Measurements from ENCODE around the gene LOXL3.

LOXL3 gene

GRCh38 chr2:74548285-74548899 lies 5.3 kb downstream of the LOXL3 start:
- Mint-ChIP-seq H3K27ac (no peak overlapping the region), H3K36me3 (peaks cover under 1% of the 10 kb centered on the region), H3K4me1 (peaks cover 23% of the 10 kb centered on the region), H3K9me3 (no peaks in the 10 kb centered on the region), H3K4me3 (peak overlapping the region; percentile 65)
- DNase-seq (ENCODE audit: low spot score in 2 of 2) = no peak
- no peak for ATAC-seq

GRCh38 chr2:74546004-74546403 lies 7.7 kb downstream of the LOXL3 start:
- no peak overlapping the region for H3K4me3 Mint-ChIP-seq
- no peaks in the 10 kb centered on the region for H3K9me3 Mint-ChIP-seq
- peak overlapping the region; percentile 8 for H3K27ac Mint-ChIP-seq
- no peak for ATAC-seq
- DNase-seq (ENCODE audit: low spot score in 2 of 2) = no peak
- peaks cover 13% of the 10 kb centered on the region for H3K4me1 Mint-ChIP-seq
- H3K36me3 Mint-ChIP-seq = no peaks in the 10 kb centered on the region

GRCh38 chr2:74544634-74545033 lies 9.1 kb downstream of the LOXL3 start:
- peaks cover 8% of the 10 kb centered on the region for H3K4me1 Mint-ChIP-seq

GRCh38 chr2:74542978-74543377 lies 10.8 kb downstream of the LOXL3 start:
- Mint-ChIP-seq H3K4me3 (no peak overlapping the region), H3K36me3 (no peaks in the 10 kb centered on the region), H3K27ac (no peak overlapping the region), H3K9me3 (no peaks in the 10 kb centered on the region), H3K4me1 (peaks cover under 1% of the 10 kb centered on the region)
- no peak for ATAC-seq
- no peak for DNase-seq (ENCODE audit: low spot score in 2 of 2)

More at GRCh38 chr2:74544634-74545033, 9.1 kb downstream of the LOXL3 start:
- no peak overlapping the region for H3K27ac Mint-ChIP-seq
- H3K9me3 Mint-ChIP-seq = no peaks in the 10 kb centered on the region
- no peak overlapping the region for H3K4me3 Mint-ChIP-seq
- no peak for DNase-seq (ENCODE audit: low spot score in 2 of 2)
- no peaks in the 10 kb centered on the region for H3K36me3 Mint-ChIP-seq
- ATAC-seq = no peak

- Mint-ChIP-seq H3K4me1 (no peaks in the 10 kb centered on the region), H3K36me3 (no peaks in the 10 kb centered on the region), H3K4me3 (no peak overlapping the region), H3K9me3 (no peaks in the 10 kb centered on the region), H3K27ac (no peak overlapping the region)
- ATAC-seq = no peak
- no peak for DNase-seq (ENCODE audit: low spot score in 2 of 2)
These were observed 13.5 kb downstream of the LOXL3 start for GRCh38 chr2:74540291-74540690.

GRCh38 chr2:74538881-74539339 lies 14.8 kb downstream of the LOXL3 start:
- H3K9me3 Mint-ChIP-seq = no peaks in the 10 kb centered on the region
- DNase-seq (ENCODE audit: low spot score in 2 of 2) (no peak), ATAC-seq (no peak)
- H3K4me3 Mint-ChIP-seq = no peak overlapping the region
- H3K27ac Mint-ChIP-seq = no peak overlapping the region
- H3K36me3 Mint-ChIP-seq = no peaks in the 10 kb centered on the region
- no peaks in the 10 kb centered on the region for H3K4me1 Mint-ChIP-seq

- peaks cover 18% of the 10 kb centered on the region for H3K36me3 Mint-ChIP-seq
- no peak for DNase-seq (ENCODE audit: low spot score in 2 of 2)
- no peak overlapping the region for H3K4me3 Mint-ChIP-seq
- H3K9me3 Mint-ChIP-seq = no peaks in the 10 kb centered on the region
- peaks cover 4% of the 10 kb centered on the region for H3K4me1 Mint-ChIP-seq
- H3K27ac Mint-ChIP-seq = no peak overlapping the region
- ATAC-seq = no peak
These were observed 16.6 kb downstream of the LOXL3 start for GRCh38 chr2:74537140-74537539.

- H3K9me3 Mint-ChIP-seq = no peaks in the 10 kb centered on the region
- peaks cover 12% of the 10 kb centered on the region for H3K4me1 Mint-ChIP-seq
- no peak overlapping the region for H3K27ac Mint-ChIP-seq
- no peak for ATAC-seq
- no peak overlapping the region for H3K4me3 Mint-ChIP-seq
- no peak for DNase-seq (ENCODE audit: low spot score in 2 of 2)
- peaks cover 25% of the 10 kb centered on the region for H3K36me3 Mint-ChIP-seq
These were observed 17.4 kb downstream of the LOXL3 start for GRCh38 chr2:74536166-74536950.

- Mint-ChIP-seq H3K4me3 (no peak overlapping the region), H3K36me3 (peaks cover 34% of the 10 kb centered on the region), H3K27ac (no peak overlapping the region), H3K4me1 (peaks cover 20% of the 10 kb centered on the region), H3K9me3 (no peaks in the 10 kb centered on the region)
- no peak for ATAC-seq
- DNase-seq (ENCODE audit: low spot score in 2 of 2) = no peak
These were observed 18.2 kb downstream of the LOXL3 start for GRCh38 chr2:74535440-74535965.

GRCh38 chr2:74534411-74534810 lies 19.3 kb downstream of the LOXL3 start:
- H3K27ac Mint-ChIP-seq = no peak overlapping the region
- ATAC-seq (no peak), DNase-seq (ENCODE audit: low spot score in 2 of 2) (no peak)
- peaks cover 42% of the 10 kb centered on the region for H3K36me3 Mint-ChIP-seq
- peaks cover 20% of the 10 kb centered on the region for H3K4me1 Mint-ChIP-seq
- H3K4me3 Mint-ChIP-seq = no peak overlapping the region
- H3K9me3 Mint-ChIP-seq = no peaks in the 10 kb centered on the region

GRCh38 chr2:74533464-74533863 lies 20.3 kb downstream of the LOXL3 start:
- DNase-seq (ENCODE audit: low spot score in 2 of 2) = no peak
- no peak overlapping the region for H3K4me3 Mint-ChIP-seq
- H3K4me1 Mint-ChIP-seq = peaks cover 26% of the 10 kb centered on the region
- H3K9me3 Mint-ChIP-seq = no peaks in the 10 kb centered on the region
- no peak overlapping the region for H3K27ac Mint-ChIP-seq
- peaks cover 51% of the 10 kb centered on the region for H3K36me3 Mint-ChIP-seq
- no peak for ATAC-seq

GRCh38 chr2:74532222-74532621 lies 21.5 kb downstream of the LOXL3 start:
- peak overlapping the region; percentile 32 for H3K27ac Mint-ChIP-seq
- H3K9me3 Mint-ChIP-seq = no peaks in the 10 kb centered on the region
- DNase-seq (ENCODE audit: low spot score in 2 of 2) (no peak), ATAC-seq (no peak)
- H3K36me3 Mint-ChIP-seq = peaks cover 64% of the 10 kb centered on the region
- H3K4me1 Mint-ChIP-seq = peaks cover 38% of the 10 kb centered on the region
- peak overlapping the region; percentile 98 for H3K4me3 Mint-ChIP-seq

GRCh38 chr2:74531666-74532065 lies 22.1 kb downstream of the LOXL3 start:
- Mint-ChIP-seq H3K27ac (peak overlapping the region; percentile 96), H3K4me1 (peaks cover 42% of the 10 kb centered on the region), H3K9me3 (no peaks in the 10 kb centered on the region), H3K4me3 (peak overlapping the region; percentile 98), H3K36me3 (peaks cover 69% of the 10 kb centered on the region)
- DNase-seq (ENCODE audit: low spot score in 2 of 2) = no peak
- no peak for ATAC-seq

GRCh38 chr2:74530239-74531187 lies 23.2 kb downstream of the LOXL3 start:
- DNase-seq (ENCODE audit: low spot score in 2 of 2) (peak; percentile 40 to 82), ATAC-seq (peak; percentile 55)
- Mint-ChIP-seq H3K36me3 (peaks cover 79% of the 10 kb centered on the region), H3K27ac (peak overlapping the region; percentile 96), H3K4me3 (peak overlapping the region; percentile 98), H3K9me3 (no peaks in the 10 kb centered on the region), H3K4me1 (peaks cover 48% of the 10 kb centered on the region)
